Uterus (tissue), 4 donors: ENCODE measurements around the gene C15orf61. TPM values are rescaled to one million over a fixed set of nuclear protein-coding genes. Genes with fewer than 3 reads are reported as not detected.

Experiments used
- DNase-seq, 2 donors: peaks; one replicate each; pipeline ENCODE4 v3.0.0-alpha.2; 2019 to 2020
- H3K27ac ChIP-seq, 2 donors: fragments of 200-600 bp; sonication (generic); 1 replicate in 1 of 2; 2 replicates in 1 of 2; pipeline ENCODE4 v1.5.1; 2016 to 2018
- H3K27me3 ChIP-seq, 2 donors: fragments of 200-600 bp; sonication (generic); one replicate each; pipeline ENCODE4 v1.5.1; 2018 to 2019; ENCODE audit warnings: control low read depth in 1 of 2
- H3K36me3 ChIP-seq, 2 donors: fragments of 200-600 bp; sonication (generic); one replicate each; pipeline ENCODE4 v1.5.1; 2019; ENCODE audit warnings: control low read depth in 1 of 2
- H3K4me1 ChIP-seq, 2 donors: fragments of 200-600 bp; sonication (generic); one replicate each; pipeline ENCODE4 v1.5.1; 2018 to 2019; ENCODE audit warnings: control low read depth in 1 of 2
- H3K4me3 ChIP-seq, 2 donors: fragments of 200-600 bp; sonication (generic); 1 replicate in 1 of 2; 2 replicates in 1 of 2; pipeline ENCODE4 v1.5.1; 2018 to 2019; ENCODE audit warnings: mild to moderate bottlenecking in 1 of 2
- H3K9me3 ChIP-seq, 2 donors: fragments of 200-600 bp; sonication (generic); one replicate each; pipeline ENCODE4 v1.5.1; 2019; ENCODE audit warnings: control low read depth in 1 of 2
- POLR2A ChIP-seq, 2 donors: fragments of 450-650 bp; IDR thresholded peaks; one replicate each; pipeline ENCODE4 v1.6.1; 2016; ENCODE audit warnings: antibody characterized with exemption in 2 of 2, mild to moderate bottlenecking in 1 of 2, moderate library complexity in 1 of 2
- intact Hi-C: fragments of 100-400 bp; cut with DNase I; formaldehyde crosslinking; loops from one replicate; pipeline ENCODE4 v1.15.1; 2023; ENCODE audit warnings: low total_unique reads
- total RNA-seq, 4 donors: library from RNA; depleted of rRNA in 3 of 4; stranded (reverse); fragments of >200 nt in 3 of 4; gene quantifications; one replicate each; pipeline versions ENCODE4 v1.1.0 to v1.2.4, GENCODE V29; 2014 to 2023
- TF ChIP-seq, protein P1 (sequence below), 4 experiments: fragments of 200-600 bp in 2 of 4; fragments of 450-650 bp in 2 of 4; sonication (generic) in 2 of 4; IDR thresholded peaks; one replicate each; pipeline ENCODE4 v1.5.1; 2016 to 2019; ENCODE audit warnings: antibody characterized with exemption in 4 of 4, mild to moderate bottlenecking in 2 of 4, moderate library complexity in 1 of 4
- donor health status: DM: yes; HTN: yes; CAD: no.

Gene C15orf61
- total RNA-seq, 4 donors from 2014 or later: 0.51 to 11.5 (median 4.9) TPM

DNA sequence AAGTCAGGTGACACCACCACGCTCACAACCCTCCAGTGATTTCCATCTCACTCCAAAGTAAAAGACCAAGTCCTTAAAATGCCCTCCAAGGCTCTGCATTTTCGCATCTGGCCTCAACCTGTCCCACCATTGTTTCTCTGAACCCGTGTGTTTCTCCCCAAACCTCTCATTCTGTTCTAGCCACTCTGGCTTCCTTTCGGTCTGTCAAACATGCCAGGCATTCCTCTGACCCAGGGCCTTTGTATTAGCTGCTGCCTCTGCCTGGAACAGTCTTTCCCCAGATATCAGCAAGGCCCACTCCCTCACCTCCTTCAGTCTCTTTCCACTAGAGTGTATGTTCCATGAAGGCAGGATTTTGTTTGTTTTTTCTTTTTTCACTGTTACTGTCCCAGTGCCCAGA, 37.6 kb downstream of the C15orf61 start:
- TF ChIP-seq, protein P1, sequence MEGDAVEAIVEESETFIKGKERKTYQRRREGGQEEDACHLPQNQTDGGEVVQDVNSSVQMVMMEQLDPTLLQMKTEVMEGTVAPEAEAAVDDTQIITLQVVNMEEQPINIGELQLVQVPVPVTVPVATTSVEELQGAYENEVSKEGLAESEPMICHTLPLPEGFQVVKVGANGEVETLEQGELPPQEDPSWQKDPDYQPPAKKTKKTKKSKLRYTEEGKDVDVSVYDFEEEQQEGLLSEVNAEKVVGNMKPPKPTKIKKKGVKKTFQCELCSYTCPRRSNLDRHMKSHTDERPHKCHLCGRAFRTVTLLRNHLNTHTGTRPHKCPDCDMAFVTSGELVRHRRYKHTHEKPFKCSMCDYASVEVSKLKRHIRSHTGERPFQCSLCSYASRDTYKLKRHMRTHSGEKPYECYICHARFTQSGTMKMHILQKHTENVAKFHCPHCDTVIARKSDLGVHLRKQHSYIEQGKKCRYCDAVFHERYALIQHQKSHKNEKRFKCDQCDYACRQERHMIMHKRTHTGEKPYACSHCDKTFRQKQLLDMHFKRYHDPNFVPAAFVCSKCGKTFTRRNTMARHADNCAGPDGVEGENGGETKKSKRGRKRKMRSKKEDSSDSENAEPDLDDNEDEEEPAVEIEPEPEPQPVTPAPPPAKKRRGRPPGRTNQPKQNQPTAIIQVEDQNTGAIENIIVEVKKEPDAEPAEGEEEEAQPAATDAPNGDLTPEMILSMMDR (IDR thresholded peaks at IDR 0.05): no peak
- no peak for TF ChIP-seq POLR2A (IDR thresholded peaks at IDR 0.05)
- Histone ChIP-seq H3K4me3 (no peak overlapping the region), H3K36me3 (no peaks in the 10 kb centered on the region), H3K27me3 (no peaks in the 10 kb centered on the region), H3K27ac (no peak overlapping the region), H3K9me3 (no peaks in the 10 kb centered on the region), H3K4me1 (no peaks in the 10 kb centered on the region)
- DNase-seq: no peak
- intact Hi-C loops: no loop called here

DNA sequence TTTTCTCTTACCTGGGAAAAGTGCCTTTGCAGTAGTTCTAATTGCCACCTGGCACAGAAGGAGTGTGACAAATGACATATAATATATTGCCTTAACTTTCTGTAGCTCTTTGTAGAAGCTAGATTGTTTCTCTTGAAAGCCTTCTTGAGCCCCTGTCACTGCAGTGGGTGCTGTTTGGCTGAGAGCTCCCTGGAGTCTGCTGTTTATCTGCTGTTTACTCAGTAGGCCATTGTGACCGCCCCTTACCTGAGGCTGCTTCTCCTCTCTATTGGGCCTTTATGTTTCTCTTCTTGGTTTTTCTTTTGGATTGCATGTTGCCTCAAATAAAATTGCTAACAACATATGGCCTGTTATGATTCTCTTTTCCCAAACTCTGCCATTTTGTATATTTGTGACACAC, 38.2 kb downstream of the C15orf61 start:
- H3K4me3 ChIP-seq: no peak overlapping the region
- H3K27ac ChIP-seq: no peak overlapping the region
- H3K9me3 ChIP-seq: no peaks in the 10 kb centered on the region
- TF ChIP-seq POLR2A (IDR thresholded peaks at IDR 0.05): no peak
- TF ChIP-seq, protein P1 (IDR thresholded peaks at IDR 0.05): no peak
- no peaks in the 10 kb centered on the region for H3K36me3 ChIP-seq
- DNase-seq: no peak
- no peaks in the 10 kb centered on the region for H3K27me3 ChIP-seq
- intact Hi-C loops: no loop called here
- H3K4me1 ChIP-seq: no peaks in the 10 kb centered on the region

DNA sequence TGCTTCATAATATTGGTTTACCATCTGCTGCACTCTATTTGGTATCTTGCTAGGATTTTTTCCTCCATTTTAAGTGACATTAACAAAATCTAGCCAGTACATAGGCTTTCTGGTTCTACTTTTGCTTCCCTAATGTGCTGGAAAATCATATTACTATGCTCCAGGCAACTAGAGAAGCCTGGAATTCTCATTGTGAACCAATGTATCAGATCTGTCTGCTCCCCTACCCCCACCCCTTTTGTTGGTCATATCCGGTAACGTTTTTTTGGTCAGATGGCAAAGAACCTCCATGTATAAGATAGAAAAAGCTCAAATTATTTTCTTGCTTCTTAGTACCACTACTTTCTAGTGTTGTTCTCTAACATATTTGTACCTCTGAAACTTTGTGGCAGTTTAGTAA, 38.6 kb downstream of the C15orf61 start:
- Histone ChIP-seq H3K9me3 (no peaks in the 10 kb centered on the region), H3K4me1 (no peaks in the 10 kb centered on the region), H3K27me3 (no peaks in the 10 kb centered on the region), H3K27ac (no peak overlapping the region), H3K36me3 (no peaks in the 10 kb centered on the region), H3K4me3 (no peak overlapping the region)
- intact Hi-C loops: no loop called here
- no peak for DNase-seq
- TF ChIP-seq, protein P1 (IDR thresholded peaks at IDR 0.05): no peak
- TF ChIP-seq POLR2A (IDR thresholded peaks at IDR 0.05): no peak

DNA sequence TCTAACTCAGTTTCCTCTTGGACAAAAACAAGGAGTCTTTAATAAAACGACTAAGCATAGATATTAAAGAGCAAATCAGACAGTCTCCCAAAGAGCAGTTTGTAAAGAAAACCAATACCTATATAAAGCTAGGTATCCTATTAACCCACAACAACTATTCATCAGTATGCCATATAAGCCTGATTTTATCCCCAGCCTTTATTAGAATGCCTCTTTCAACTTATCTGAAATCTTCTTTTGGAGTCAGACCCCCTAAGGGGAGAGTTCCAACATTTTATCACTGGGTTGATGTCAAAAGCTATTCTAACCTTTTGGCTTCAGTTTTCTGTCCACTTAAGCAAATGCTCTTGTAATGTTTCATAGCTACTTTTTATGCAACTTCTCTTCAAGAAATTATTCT, 39.4 kb downstream of the C15orf61 start:
- no peak overlapping the region for H3K27ac ChIP-seq
- no peaks in the 10 kb centered on the region for H3K36me3 ChIP-seq
- H3K4me3 ChIP-seq: no peak overlapping the region
- H3K9me3 ChIP-seq: no peaks in the 10 kb centered on the region
- no peaks in the 10 kb centered on the region for H3K4me1 ChIP-seq
- intact Hi-C loops: no loop called here
- no peak for DNase-seq
- H3K27me3 ChIP-seq: no peaks in the 10 kb centered on the region
- TF ChIP-seq POLR2A (IDR thresholded peaks at IDR 0.05): no peak
- TF ChIP-seq, protein P1 (IDR thresholded peaks at IDR 0.05): no peak

DNA sequence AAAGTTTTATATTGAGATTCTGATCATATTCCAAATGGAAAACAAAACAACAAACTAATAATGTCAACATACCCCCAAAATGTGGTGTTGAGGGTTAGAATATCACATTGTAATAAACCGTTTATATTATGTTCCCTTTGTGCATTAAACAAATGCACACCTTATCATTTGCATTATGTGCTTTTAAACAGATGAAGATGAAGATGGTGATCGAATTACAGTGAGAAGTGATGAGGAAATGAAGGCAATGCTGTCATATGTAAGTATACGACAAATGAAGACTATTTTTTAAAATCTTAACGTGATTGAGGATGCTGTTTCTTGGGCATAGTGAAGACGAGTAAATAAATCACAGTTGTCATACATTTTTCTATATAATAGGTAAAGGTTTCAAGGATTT, 42.2 kb downstream of the C15orf61 start:
- Histone ChIP-seq H3K4me3 (no peak overlapping the region), H3K36me3 (no peaks in the 10 kb centered on the region), H3K9me3 (no peaks in the 10 kb centered on the region), H3K27me3 (no peaks in the 10 kb centered on the region), H3K4me1 (no peaks in the 10 kb centered on the region), H3K27ac (no peak overlapping the region)
- TF ChIP-seq, protein P1 (IDR thresholded peaks at IDR 0.05): no peak
- no peak for TF ChIP-seq POLR2A (IDR thresholded peaks at IDR 0.05)
- DNase-seq: no peak
- intact Hi-C loops: no loop called here
